ENCODE results near the gene SLC25A23. TPM values are rescaled to one million over a fixed set of nuclear protein-coding genes. Genes with fewer than 3 reads are reported as not detected.

The SLC25A23 gene
- total and polyA plus RNA-seq, 3 donors from 2014 or later = 26.9 to 38.5 (median 34.3) TPM

DNA sequence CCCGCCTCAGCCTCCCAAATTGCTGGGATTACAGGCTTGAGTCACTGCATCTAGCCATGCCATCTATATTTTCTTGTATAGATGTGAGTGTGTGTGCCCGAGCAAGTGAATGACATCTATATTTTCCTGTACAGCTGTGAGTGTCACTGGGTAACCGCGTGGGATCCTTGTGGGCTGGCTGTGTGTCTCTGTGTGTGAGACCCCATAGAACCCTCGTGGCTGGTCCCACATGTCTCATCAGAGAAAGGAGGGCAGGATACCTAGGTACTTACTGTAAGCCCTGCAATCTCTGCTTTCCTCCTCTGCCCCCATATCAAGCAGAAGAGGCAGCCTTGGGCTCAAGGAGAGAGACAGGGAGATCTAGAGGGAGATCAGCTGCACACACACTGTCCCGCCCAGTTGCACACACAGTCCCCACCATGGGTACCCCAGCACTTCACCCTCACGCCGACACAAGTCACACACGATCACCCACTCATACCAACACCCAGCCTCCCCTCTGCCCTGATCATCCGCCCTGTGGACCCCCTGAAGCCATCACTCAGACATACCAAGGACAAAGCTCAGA is 21.3 kb upstream of the SLC25A23 start:
- DNase-seq = no peak
- Histone ChIP-seq H3K4me1 (no peaks in the 10 kb centered on the region), H3K27me3 (no peaks in the 10 kb centered on the region), H3K9me3 (no peaks in the 10 kb centered on the region), H3K27ac (no peak overlapping the region), H3K36me3 (ENCODE audit: low read depth, missing control alignments) (no peaks in the 10 kb centered on the region), H3K4me3 (no peak overlapping the region)
- 76 to 79% methylated on average over 3 to 10 of the region's 10 CpGs for WGBS, 2 donors
- TF ChIP-seq CTCF (IDR thresholded peaks at IDR 0.05) (no peak), POLR2A (IDR thresholded peaks at IDR 0.05) (no peak)
- intact Hi-C loops (cut with DNase I; ENCODE audit: low total_unique reads) = no loop called here

- intact Hi-C loops (cut with DNase I; ENCODE audit: low total_unique reads) = no loop called here
- WGBS, 2 donors = 67 to 70% methylated on average over 5 to 7 of the region's 7 CpGs
- DNase-seq = no peak
- Histone ChIP-seq H3K27me3 (no peaks in the 10 kb centered on the region), H3K27ac (no peak overlapping the region), H3K4me3 (no peak overlapping the region), H3K9me3 (no peaks in the 10 kb centered on the region), H3K4me1 (no peaks in the 10 kb centered on the region), H3K36me3 (ENCODE audit: low read depth, missing control alignments) (no peaks in the 10 kb centered on the region)
- TF ChIP-seq CTCF (IDR thresholded peaks at IDR 0.05) (no peak), POLR2A (IDR thresholded peaks at IDR 0.05) (no peak)
Observed at GRCh38 chr19:6479836-6480398, 20.3 kb upstream of the SLC25A23 start.

DNA sequence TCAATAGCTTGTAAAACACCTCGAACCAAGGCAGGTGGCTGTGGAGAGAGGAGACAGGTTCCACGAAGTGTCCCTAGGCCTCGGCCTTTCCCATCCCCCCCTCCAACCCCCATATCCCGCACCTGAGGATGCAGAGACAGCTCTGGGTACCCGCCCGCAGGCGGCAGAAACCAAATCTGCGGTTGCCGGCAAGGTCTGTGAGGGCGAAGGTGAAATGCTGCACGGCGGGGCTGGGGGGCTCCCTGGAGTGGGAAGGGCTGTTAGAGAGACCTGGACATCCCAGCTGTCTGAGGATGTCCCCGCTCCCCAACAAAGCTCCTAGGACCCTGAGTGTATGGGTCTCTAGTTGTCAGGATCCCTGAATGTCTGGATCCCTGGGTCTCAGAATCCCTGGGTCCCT is 19.2 kb upstream of the SLC25A23 start:
- WGBS, 2 donors = 87 to 93% methylated on average over 12 to 13 of the region's 13 CpGs
- H3K36me3 ChIP-seq (ENCODE audit: low read depth, missing control alignments) = no peaks in the 10 kb centered on the region
- H3K27ac ChIP-seq = no peak overlapping the region
- H3K4me1 ChIP-seq = no peaks in the 10 kb centered on the region
- intact Hi-C loops (cut with DNase I; ENCODE audit: low total_unique reads) = no loop called here
- no peaks in the 10 kb centered on the region for H3K27me3 ChIP-seq
- no peak for DNase-seq
- no peak overlapping the region for H3K4me3 ChIP-seq
- H3K9me3 ChIP-seq = no peaks in the 10 kb centered on the region
- TF ChIP-seq CTCF (IDR thresholded peaks at IDR 0.05) = no peak
- no peak for TF ChIP-seq POLR2A (IDR thresholded peaks at IDR 0.05)

- no peak for DNase-seq
- no peaks in the 10 kb centered on the region for H3K36me3 ChIP-seq (ENCODE audit: low read depth, missing control alignments)
- no peaks in the 10 kb centered on the region for H3K9me3 ChIP-seq
- intact Hi-C loops (cut with DNase I; ENCODE audit: low total_unique reads) = no loop called here
- no peaks in the 10 kb centered on the region for H3K27me3 ChIP-seq
- TF ChIP-seq POLR2A (IDR thresholded peaks at IDR 0.05) (no peak), CTCF (IDR thresholded peaks at IDR 0.05) (no peak)
- H3K27ac ChIP-seq = no peak overlapping the region
- 11 to 12% methylated on average over 19 to 28 of the region's 29 CpGs for WGBS, 2 donors
- H3K4me1 ChIP-seq = no peaks in the 10 kb centered on the region
- H3K4me3 ChIP-seq = peak overlapping the region; percentile 15 to 25
Observed at GRCh38 chr19:6476896-6477431, 17.4 kb upstream of the SLC25A23 start.
